ENCODE results near the gene HAUS7.

The HAUS7 gene

DNA sequence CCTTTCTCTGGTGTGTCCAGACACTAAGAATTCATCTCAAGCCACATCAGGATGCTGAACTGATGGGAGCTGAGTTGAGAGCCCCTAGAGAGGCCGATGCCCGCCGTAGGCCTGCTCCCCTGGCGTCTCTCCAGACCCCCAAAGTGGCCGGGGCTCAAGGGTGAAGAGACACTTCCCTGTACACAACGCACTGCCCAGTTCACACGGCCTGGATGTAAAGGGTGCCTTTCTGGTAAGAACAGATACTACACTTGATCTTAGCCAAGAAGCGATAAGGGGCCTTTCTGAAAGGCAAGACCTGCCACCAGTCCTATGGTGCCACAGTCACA is 19.5 kb downstream of the HAUS7 start:
- no peak for DNase-seq

DNA sequence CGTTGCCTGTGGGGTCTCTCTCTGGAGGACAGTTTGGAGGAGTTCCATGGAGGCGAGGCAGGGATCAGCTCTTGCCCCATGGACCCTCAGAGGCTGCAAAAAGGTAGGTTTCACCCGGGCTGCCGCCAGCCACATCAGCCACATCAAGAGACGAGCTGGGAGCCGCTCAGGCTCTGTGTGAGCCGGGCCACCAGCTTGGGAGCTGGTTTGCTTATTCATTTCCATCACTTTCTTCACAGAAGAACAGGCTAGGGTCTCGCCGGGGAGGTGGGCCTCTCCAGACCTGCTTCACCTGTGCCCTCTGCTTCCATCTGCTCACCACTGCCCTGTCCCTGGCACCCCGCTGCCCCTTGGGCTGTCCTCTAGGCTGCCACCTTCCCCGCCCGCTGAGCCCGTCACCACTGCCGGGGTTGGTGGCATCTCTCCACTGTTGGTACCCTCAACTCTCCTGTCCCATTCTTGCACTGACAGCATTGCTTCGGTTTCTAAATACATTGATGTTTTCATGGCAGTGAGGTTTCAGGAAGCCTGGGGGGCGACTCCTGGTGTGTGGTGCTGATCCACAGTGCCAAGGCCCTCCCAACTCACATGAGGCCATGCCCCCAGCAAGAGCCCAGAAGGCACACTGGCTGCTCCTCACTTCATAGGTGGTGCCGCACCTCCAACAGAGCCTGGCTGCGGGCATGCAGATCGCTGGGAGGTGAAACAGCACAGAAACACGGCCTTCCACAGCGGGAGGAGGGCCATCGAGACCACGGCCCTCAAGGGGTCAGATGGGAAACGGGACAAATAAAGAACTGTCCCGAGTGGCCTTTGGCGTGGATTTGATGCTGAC is 20.0 kb downstream of the HAUS7 start:
- no peak for DNase-seq

DNA sequence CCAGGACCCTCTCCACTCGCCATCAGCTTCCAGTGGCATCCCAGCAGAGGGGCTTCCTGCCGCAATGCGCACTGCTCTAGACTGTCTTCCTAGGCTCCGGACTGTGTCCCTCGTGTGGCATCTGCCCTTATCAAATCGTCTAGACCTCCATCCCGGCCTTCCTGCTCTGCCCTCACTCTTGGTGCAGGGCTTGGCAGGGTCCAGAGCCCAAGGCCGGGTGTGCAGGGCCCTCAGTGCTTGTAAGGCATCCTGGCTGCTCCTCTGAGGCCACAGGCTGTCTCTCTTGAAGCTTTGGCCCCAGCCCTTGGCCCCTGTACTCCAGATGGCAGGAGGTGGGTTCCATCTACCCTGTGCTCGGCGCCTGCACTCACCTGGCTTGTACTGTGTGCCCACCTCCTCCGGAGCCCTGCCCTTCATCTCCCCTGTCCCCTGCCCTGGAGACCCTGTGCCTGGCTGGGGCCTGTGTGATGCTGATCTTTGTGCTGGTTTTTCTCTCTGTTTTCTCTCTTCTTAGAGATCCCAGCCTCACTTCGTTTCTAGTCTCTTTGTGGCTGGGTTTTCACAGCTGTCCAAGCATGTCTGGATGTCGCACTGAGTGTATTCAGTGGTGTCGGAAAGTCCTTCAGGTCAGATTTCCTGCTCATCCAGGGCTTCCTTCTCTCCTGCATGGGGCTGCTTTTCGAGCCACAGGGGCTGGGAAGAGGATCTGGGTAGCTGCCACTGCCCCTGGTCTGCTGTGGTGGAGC is 20.8 kb downstream of the HAUS7 start:
- no peak for DNase-seq

DNA sequence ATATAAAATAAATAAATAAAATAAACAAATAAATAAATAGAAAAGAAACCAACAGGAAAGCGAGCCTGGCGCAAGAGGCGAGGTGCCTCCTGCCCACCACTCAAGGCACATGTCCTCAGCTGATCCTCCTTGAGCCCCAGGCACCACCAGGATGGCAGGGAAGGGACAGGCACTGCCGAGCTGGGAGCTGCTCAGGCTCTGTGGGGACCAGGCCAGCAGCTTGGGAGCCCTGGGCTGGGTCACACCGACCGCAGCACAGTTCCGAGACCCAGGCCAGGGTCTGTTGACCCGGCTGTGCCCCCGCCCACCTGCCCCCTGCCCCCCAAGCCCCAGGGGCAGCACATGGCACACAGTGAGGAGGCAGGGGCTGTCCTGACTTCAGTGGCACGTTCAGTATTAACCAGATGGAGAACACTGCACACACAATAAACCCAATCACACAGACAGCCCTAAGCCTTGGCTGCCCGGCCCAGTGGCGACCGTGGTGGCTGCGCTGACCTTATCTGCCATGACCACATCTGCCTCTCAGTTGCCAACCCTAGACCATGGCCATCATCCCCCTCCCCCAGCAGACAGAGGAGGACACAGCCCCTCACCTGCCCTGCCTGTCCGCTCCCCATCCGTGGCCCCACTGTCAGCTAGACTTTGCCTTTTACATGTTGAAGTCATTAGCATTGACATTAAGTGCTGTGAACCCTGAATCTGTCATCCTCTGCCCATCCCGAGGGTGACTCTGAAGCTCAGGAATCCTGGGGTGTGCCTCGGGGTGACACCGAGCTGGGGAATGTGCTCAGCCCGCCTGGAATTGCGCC is 21.6 kb downstream of the HAUS7 start:
- DNase-seq, result no peak

DNA sequence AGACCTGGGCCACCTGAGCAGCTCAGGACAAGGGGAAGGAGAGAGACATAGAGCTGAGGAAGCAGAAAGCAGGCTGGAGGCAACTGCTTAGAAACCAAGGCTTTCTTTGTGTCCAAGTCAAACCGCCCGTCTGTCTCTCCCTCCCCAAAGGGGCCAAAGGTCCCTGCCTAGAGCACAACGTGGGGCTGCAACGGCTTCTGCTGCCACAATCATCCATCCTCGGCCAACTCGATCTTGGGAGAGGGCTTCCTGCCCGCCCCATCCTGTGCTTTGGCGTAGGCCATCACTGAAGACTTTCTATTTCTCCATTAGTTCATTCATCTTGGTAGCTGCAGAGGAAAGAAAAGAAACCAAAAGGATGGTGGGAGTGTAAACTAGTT is 22.8 kb downstream of the HAUS7 start:
- DNase-seq, result no peak

DNA sequence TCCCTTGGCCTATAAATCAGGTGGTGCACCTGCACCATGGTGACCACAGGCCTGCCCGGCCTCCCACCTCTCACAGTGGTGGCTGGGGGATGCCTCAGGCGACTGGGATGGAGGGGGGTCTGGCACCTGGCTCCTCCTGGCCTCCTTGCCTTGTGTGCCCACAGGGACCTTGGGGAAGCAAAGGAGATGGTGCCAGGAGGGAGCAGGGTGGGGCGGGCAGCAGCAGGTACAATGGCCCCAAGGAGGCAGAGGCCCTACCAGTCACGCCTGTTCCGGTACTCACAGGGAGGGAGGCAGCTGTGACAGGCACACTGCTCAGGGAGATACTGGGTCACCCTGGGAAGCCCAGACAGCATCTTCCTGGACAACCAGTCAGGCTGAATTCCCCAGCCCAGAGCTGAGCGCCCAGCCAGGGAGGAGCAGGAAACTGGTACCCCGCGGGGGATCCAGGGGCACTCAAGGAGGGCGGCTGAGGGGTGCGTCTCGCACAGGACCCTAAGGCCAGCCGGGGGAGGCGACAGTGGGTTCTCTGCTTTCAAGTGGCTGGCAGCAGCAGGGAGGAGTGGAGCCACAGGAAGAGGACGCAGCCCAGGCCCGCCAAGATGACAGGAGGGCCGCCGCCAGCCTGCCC is 23.3 kb downstream of the HAUS7 start:
- no peak for DNase-seq

DNA sequence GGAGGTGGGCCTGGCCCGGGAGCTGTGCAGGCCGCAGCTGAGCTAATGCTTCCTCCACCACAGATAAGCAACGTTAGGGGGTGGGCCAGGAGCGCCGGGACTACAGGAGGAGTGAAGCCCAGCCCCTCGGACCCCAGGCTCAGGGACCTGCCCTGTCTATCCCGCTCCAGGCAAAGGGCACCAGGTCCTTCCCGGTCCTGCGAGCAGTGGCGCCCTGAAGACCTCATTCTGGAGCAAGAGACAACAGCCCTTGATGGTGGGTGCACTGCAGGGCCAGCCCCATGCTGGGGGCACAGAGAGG is 23.8 kb downstream of the HAUS7 start:
- no peak for DNase-seq

DNA sequence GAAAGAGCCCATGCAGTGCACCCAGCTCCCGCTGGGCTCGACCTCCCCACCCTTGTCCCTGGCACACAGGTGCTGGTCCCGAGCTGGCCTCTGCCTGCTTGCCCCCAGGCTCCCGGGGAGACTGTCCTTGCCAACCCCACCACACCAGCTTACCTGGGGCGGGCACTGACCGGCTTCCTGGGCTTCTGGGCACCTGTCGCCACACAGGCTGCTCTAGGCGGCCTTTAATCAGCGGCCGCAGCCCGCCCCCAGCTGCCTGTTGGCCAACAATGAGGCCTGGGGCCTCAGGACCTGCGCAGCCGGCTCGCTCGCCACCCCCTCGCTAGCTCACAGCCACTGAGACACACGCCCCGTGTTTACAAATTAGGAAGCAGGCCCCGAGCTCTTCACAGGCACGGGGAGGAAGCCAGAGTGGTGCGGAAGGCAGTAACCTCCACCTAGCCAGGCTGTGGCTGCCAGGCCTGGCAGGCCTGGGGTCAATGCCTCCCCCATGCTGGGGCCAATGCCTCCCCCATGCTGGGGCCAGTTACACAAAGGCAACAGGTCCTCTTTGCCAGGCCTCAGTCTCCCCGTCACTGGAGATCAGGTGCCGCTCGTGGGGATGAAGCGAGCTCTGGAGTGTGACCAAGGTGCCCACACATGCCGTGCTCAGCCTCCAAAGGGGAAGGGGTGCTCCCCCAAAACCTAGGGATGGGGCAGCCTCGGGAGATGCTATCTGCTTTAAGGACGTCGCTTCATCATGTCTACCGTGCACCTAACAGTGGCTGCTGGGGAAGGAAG is 24.3 kb downstream of the HAUS7 start, which contains the start of gene TREX2:
TSS of gene TREX2 (minus strand) at position 201 of the 780 bp plus-strand sequence. CDS start 626 bp downstream, outside the sequence.
- DNase-seq, result no peak

DNA sequence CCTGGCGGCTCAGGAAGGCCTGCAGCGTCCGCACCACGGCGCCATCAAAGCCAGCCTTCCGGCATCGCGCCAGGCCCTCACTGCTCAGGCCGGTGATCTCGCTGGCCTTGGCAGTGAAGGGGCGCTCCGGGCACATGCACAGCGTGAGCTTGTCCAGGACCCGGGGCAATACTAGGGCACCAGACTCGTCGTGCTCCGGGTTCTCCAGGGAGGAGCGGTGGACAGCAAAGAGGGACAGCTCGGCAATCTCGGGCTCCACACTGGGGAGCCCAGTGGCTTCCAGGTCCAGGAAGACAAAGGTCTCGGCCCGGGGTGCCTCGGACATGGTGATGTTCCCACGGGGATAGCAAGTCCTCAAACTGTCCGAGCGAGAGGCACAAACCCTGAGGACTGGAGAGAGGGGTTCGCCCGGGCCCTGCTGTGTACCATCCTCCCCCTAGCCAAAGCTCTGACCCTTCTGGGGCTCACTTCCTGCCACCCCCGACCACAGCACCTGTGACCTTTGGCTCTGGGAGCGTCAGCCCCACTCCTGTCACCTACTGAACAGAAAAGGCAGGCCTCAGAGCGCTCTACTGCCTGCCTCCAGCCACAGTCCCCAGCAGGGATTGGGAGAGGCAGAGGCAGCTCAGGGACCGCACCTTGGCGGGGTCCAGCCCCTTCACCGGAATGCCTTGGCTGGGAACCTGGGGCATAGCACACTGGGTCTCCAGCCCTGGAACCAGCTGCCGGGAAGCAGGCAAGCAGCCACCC is 25.1 kb downstream of the HAUS7 start:
- no peak for DNase-seq

DNA sequence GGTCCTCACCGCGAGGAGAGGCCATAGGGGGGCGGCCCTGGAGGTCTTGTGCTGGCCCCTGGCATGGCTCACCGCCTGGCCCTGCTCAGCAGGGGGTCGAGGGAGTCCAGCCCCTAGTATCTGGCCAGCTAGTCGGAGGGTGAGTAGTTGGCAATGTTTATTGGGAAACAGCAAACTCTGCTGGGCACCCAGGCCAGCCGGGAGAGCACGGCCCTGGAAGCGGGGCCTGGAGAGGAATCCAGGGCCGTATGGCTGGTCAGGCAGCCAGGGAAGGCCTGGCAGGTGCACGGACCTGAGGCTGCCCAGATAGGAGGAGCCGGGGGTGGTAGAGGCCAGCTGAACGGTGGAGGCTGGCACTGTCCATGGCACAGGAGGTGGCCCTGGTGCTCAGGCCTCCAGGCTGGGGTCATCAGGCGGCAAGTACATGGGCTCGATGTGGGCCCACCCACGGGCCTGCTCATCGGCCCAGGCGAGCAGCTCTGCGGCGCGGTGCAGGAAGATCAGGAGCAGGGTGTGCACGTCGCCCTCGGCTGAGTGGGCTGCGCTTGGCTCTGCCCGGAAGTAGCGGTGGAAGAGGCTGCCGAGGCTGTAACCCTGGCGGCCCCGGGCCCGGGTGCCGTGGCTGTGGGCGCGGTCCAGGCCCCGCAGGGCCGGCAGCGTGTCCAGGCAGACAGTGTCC is 25.9 kb downstream of the HAUS7 start:
- DNase-seq, result no peak

DNA sequence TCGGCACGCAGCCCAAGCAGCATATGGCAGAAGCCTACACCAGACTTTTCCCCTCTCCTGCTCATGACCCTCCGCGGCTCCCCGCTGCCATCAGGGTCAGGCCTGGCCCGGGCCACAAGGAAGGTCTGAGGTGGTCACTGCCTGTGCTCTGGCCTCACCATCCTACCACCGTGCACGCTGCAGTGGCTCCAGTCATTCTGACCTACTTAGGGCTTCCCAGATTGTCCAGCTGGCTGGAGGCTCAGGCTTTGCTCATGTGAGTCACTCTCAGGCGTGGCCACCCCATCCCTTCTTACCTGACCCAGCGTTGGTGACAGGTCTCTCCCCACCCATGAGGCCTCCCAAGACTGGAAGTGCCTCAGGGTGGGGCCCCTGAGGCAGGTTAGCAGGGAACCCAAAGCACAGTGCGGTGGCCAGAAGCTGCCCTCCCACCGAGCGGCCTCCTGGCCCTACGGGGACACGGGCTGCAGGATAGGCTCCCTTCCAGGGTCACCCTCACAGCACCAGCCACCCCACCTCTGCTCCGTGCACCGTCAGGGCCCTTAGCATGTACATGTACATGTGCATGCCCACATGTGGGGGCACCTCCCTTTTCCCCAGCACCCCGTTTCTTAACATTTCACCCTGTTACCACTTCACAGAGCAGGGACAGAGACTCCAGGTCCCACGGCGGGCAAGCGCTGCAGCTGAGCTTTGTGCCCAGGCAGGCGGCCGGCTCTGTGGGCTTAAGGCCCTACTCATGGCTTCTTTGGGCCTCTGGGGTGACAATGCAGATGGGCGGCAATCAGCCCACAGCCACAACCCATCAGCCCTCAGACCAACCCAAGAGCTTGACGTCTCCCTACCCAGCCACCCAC is 26.7 kb downstream of the HAUS7 start:
- no peak for DNase-seq

DNA sequence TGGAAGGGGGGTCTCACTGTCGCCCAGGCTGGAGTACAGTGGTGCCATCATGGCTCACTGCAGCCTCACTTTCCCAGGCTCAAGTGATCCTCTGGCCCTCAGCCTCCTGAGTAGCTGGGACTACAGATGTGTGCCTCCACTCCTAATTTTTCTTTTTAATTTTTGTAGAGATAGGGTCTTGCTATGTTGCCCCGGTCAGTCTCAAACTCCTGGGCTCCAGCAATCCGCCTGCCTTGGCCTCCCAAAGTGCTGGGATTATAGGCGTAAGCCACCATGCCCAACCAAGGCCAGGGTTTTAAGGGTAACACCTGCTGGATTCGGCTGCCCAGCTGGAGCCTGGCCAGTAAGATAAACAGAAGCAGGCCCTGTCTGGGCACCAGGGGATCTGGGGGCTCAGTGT is 27.9 kb downstream of the HAUS7 start:
- DNase-seq, result no peak

DNA sequence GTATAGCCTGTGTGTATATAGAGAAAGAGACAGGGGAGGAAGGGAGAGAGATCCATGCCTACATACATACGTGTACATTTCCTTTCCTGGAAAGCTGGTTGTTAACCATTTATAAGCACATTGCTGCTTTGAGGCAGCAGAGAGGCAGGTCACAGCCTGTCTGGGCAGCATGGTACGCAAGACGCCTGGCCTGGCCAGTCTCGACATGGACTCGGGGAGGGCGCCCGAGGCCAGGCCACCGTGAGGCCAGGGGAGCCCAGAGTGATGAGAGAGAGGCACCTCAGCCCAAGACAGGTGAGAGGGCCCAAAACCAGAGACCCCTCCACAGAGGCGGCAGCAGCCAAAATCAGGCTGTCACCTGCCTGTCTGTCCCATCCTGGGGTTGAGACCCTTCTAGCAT is 28.4 kb downstream of the HAUS7 start:
- DNase-seq, result no peak

DNA sequence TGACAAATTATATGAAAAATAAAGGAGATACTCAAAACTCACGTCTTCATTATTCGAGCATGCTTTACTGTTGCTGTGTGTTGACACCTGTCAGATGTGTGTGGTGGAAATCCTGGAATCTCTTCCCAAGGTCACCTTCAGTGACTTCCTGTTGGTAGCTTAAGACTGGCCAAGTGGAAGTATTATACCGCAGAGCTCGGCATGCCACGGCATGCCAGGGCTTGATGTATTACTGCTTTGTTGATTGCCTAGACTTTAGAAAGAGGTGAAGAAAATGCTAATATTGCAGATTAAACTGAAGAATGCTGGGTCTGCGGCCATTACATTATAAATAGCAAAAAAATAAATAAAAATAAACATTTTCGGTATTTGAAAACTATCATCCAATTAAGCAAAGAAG is 29.1 kb downstream of the HAUS7 start:
- DNase-seq, result peak; percentile 20

DNA sequence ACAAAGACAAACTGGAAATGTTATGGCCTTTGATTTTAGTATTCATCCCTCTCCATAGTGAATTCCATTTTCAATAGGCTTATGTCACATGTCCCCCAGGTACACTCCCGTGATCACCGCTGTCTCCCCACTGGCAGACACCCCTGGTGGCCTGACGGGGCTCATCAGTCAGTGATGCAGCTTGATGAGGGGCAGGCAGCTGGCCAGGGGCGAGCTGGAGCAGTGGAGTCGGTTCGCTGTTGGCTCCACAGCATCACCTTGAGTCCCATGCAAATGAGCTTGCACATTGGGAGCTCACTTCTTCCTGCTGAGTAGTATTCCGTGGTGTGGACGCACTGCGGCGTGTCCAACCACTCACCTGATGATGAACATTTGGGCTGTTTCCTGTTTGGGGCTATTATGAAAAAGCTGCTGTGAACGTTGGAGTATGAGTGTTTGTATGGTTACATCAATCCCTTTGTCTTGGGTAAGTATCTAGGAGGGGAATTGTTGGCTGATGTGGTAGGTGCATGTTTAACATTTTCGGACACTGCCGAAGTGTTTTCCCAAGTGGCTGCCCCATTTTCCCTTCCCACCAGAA is 29.7 kb downstream of the HAUS7 start:
- DNase-seq, result no peak

DNA sequence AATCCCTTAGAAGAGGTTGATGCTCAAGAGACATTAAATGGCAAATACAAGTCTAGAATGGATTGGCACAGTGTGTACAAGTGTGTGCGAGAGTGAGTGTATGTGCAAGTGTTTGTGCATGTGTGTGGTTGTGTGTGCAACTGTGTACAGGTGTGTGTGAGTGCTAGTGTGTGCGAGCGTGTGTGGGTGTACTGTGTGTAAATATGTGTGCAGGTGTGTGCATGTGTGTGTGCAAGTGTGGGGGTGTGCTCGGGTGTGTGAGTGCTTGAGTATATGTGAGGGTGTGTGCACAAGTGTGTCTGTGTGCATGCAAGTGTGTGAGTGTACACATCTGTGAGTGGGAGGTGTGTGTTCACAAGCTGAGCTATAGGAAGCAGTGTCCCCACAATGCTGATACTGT is 30.4 kb downstream of the HAUS7 start:
- DNase-seq, result no peak

DNA sequence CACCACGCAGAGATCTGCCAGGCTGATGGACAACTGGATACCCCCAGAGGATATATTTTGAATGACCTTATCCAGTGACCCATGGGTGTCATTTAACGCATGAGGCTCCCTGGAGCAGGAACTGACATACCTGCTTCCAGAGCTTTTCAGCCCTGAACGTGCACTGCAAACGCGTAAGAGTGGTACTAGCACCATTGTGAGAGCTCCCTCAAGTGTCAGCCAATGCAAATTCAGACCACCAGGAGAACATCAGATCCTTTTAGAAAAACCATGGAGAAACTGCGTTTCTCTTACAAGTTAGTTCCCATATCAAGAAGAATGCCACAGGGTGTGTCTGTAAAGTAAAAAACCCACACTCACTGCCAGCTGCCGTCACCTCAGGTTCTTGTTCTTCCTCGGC is 31.8 kb downstream of the HAUS7 start:
- peak; percentile 1 for DNase-seq

DNA sequence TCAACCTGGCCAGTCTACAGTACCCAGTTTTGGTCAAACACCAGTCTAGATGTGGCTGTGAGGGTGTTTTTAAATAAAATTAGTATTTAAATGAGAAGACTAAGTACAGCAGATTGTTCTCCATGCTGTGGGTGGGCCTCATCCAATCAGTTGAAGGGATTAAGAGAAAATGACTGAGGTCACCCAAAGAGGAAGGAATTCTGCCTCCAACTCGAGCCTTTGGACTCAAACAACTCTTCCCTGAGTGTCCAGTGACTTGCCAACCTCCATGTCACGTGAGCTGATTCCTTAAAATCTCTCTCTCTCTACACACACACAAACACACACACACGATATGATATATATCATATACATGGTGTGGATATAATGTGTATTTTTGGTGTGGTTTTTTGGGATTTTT is 34.5 kb downstream of the HAUS7 start:
- no peak for DNase-seq

DNA sequence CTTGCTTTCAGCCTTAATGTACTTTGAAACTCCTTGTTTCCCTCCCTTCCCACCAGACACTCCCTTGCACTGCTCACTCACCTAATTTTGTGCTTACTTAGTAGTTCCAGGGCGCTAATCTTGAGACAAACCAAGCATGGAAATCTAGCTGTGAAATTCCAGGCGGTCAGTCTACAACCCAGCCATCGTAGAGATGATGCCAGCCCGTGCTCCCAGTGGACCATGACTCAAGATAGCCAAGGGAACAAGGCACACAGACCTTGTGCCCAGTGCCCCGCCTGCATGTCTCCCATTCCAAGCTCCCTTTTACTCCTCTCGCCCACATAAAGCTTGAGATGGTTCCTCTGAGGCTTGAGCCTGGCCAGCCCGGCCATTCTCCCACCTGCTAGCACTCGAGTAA is 35.6 kb downstream of the HAUS7 start:
- DNase-seq, result no peak

DNA sequence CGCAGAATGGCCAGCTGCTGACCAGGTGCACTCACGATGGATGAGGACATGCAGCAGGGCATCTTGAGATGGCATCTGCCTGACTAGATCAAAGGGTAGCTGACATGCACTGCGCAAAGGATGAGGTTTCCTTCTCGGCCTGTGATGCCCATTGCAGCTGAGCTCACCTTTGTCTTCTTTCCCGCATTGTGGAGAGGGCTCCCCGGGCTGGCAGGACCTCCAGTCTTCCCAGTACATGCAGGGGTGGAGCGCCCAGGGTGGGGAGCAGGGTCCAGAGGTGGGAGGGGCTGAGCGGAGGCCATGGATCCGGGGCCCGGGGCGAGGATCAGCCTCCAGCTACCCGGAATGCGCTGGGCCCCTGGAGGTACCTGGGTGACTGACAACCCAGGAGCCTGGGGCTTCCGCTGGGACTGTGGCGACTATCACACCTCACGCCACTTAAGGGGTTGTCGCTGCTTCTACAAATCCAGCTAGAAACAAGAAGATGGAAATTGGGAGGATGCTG is 36.5 kb downstream of the HAUS7 start:
- no peak for DNase-seq
